GM23338 (cell line): Measurements from ENCODE around the gene AKT1S1. TPM values are rescaled to one million over a fixed set of nuclear protein-coding genes. Genes with fewer than 3 reads are reported as not detected.

ENCODE experiments used
- ATAC-seq: fragments of 200-7000 bp; cut with Tn5 transposase; 3 replicates; pipeline ENCODE4 v1.9.1; 2020
- DNase-seq: peaks from one replicate; pipeline ENCODE4 v3.0.0-alpha.2; 2015; ENCODE audit warnings: low spot score
- H2AFZ ChIP-seq: fragments of 200-600 bp; sonication (generic); 2 replicates; pipeline ENCODE4 v1.8.0; 2016; ENCODE audit warnings: antibody characterized with exemption, mild to moderate bottlenecking, moderate library complexity
- H3F3A ChIP-seq: fragments of 200-600 bp; sonication (generic); replicated peaks from 2 replicates; pipeline ENCODE4 v1.8.0; 2017; ENCODE audit warnings: antibody characterized with exemption, mixed run types, low read depth
- H3K27ac ChIP-seq: fragments of 200-600 bp; sonication (generic); 2 replicates; pipeline ENCODE4 v1.6.1; 2016; ENCODE audit warnings: low read depth
- H3K27me3 ChIP-seq: fragments of 200-600 bp; sonication (generic); 2 replicates; pipeline ENCODE4 v1.8.0; 2016; ENCODE audit warnings: mild to moderate bottlenecking, mixed run types, moderate library complexity; ENCODE audit not compliant: insufficient read depth
- H3K36me3 ChIP-seq: fragments of 200-600 bp; sonication (generic); 2 replicates; pipeline ENCODE4 v1.8.0; 2016; ENCODE audit warnings: mild to moderate bottlenecking; ENCODE audit not compliant: insufficient read depth
- H3K4me1 ChIP-seq: fragments of 200-600 bp; sonication (generic); 2 replicates; pipeline ENCODE4 v1.8.0; 2016; ENCODE audit warnings: mild to moderate bottlenecking, moderate library complexity; ENCODE audit not compliant: insufficient read depth
- H3K4me2 ChIP-seq: fragments of 200-600 bp; sonication (generic); 2 replicates; pipeline ENCODE4 v1.7.1; 2017; ENCODE audit warnings: mixed run types
- H3K4me3 ChIP-seq: fragments of 200-600 bp; sonication (generic); 2 replicates; pipeline ENCODE4 v1.6.1; 2016; ENCODE audit warnings: mixed run types
- H3K79me2 ChIP-seq: fragments of 200-600 bp; sonication (generic); replicated peaks from 2 replicates; pipeline ENCODE4 v1.8.0; 2017; ENCODE audit warnings: mild to moderate bottlenecking; ENCODE audit not compliant: insufficient read depth
- H3K9me2 ChIP-seq: fragments of 200-600 bp; sonication (generic); 2 replicates; pipeline ENCODE4 v1.8.0; 2017; ENCODE audit not compliant: insufficient read depth
- H4K20me1 ChIP-seq: fragments of 200-600 bp; sonication (generic); replicated peaks from 2 replicates; pipeline ENCODE4 v1.8.0; 2017; ENCODE audit warnings: mild to moderate bottlenecking; ENCODE audit not compliant: insufficient read depth
- H3K27ac Mint-ChIP-seq: 2 replicates; pipeline ENCODE4 v1.8.0; 2020; ENCODE audit warnings: inconsistent platforms, mild to moderate bottlenecking, moderate library complexity, mixed read lengths
- H3K27me3 Mint-ChIP-seq: 3 replicates; pipeline ENCODE4 v1.8.0; 2022; ENCODE audit warnings: low read depth, mild to moderate bottlenecking, moderate library complexity, mixed read lengths, inconsistent platforms; ENCODE audit not compliant: insufficient read depth, poor library complexity
- H3K36me3 Mint-ChIP-seq: 3 replicates; pipeline ENCODE4 v1.8.0; 2021; ENCODE audit warnings: low read depth, mild to moderate bottlenecking, inconsistent platforms, moderate library complexity, mixed read lengths
- H3K4me1 Mint-ChIP-seq: 3 replicates; pipeline ENCODE4 v1.8.0; 2020; ENCODE audit warnings: mild to moderate bottlenecking, inconsistent platforms, mixed read lengths
- H3K4me3 Mint-ChIP-seq: 3 replicates; pipeline ENCODE4 v1.8.0; 2021; ENCODE audit warnings: moderate library complexity, mild to moderate bottlenecking, inconsistent platforms, mixed read lengths
- H3K9me3 Mint-ChIP-seq: 3 replicates; pipeline ENCODE4 v1.8.0; 2020; ENCODE audit warnings: moderate library complexity, mild to moderate bottlenecking, inconsistent platforms, mixed read lengths
- CREB1 ChIP-seq: fragments of 250-450 bp; sonication (Bioruptor Pico); IDR thresholded peaks from 2 replicates; pipeline ENCODE4 v1.5.0; 2020; ENCODE audit warnings: low read depth, mild to moderate bottlenecking, moderate library complexity
- CTCF ChIP-seq, 2 experiments: fragments of 200-600 bp in 1 of 2; sonication (generic) in 1 of 2; conservative IDR thresholded peaks; 2 replicates each; pipeline versions ENCODE4 v1.5.1 to v1.6.1; 2016 to 2017; ENCODE audit warnings: antibody characterized with exemption in 2 of 2, low read depth in 2 of 2, mild to moderate bottlenecking in 2 of 2, moderate library complexity in 1 of 2
- ETS1 ChIP-seq: IDR thresholded peaks from 2 replicates; pipeline ENCODE4 v1.6.1; 2016; ENCODE audit warnings: antibody characterized with exemption
- NANOG ChIP-seq: IDR thresholded peaks from 2 replicates; pipeline ENCODE4 v1.6.1; 2016; ENCODE audit warnings: antibody characterized with exemption, borderline replicate concordance
- STAT1 ChIP-seq: IDR thresholded peaks from one replicate; pipeline ENCODE4 v1.6.1; 2016; ENCODE audit warnings: antibody characterized with exemption; ENCODE audit not compliant: unreplicated experiment
- ZNF114 ChIP-seq: fragments of 250-450 bp; sonication (Bioruptor Pico); IDR thresholded peaks from 2 replicates; pipeline ENCODE4 v1.5.0; 2020; ENCODE audit warnings: mild to moderate bottlenecking, moderate library complexity
- polyA plus RNA-seq: library from polyadenylated mRNA; unstranded; fragments of >200 nt; fragmentation: Nextera tagmentation; extraction: Ambion mirVana; gene quantifications from 2 replicates; pipeline ENCODE4 v1.2.1, GENCODE V29; 2016
- total RNA-seq: library from RNA; depleted of rRNA; stranded (reverse); fragments of >200 nt; shearing (Covaris generic); gene quantifications from 2 replicates; pipeline ENCODE4 v1.2.3, GENCODE V29; 2014

AKT1S1 gene
- total and polyA plus RNA-seq, 2 experiments from 2014 or later: 21.5 to 28.6 TPM

GRCh38 chr19:49920624-49921363, 43.6 kb upstream of the AKT1S1 start (continued):
- TF ChIP-seq CTCF (conservative IDR thresholded peaks at IDR 0.05; ENCODE audit: low read depth in 2 of 2): no peak
- no peak for TF ChIP-seq ZNF114 (CRISPR knock-in tag)
- no peak for TF ChIP-seq ETS1

- peaks cover 35% of the 10 kb centered on the region for H3K4me1 Mint-ChIP-seq
- Histone ChIP-seq H3K9me2 (no peaks in the 10 kb centered on the region), H3K27me3 (no peaks in the 10 kb centered on the region), H3F3A (0 out of 2 replicates have a peak, but pooled peaks cover 15% of the 10 kb centered on the region), H4K20me1 (peaks cover 74% of the 10 kb centered on the region), H3K79me2 (peaks cover 92% of the 10 kb centered on the region), H3K36me3 (peaks cover 7% of the 10 kb centered on the region; the same call in 1 of the 2 replicates), H3K4me1 (peaks cover 5% of the 10 kb centered on the region; the same call in 1 of the 2 replicates), H3K4me2 (no peak overlapping the region), H3K27ac (no peak overlapping the region), H3K4me3 (no peak overlapping the region), H2AFZ (no peak overlapping the region)
- peaks cover 5% of the 10 kb centered on the region for H3K9me3 Mint-ChIP-seq
- TF ChIP-seq STAT1 (no peak), CREB1 (CRISPR knock-in tag) (no peak)
- no peak for DNase-seq
- no peak overlapping the region for H3K4me3 Mint-ChIP-seq
- H3K27ac Mint-ChIP-seq: no peak overlapping the region
- H3K27me3 Mint-ChIP-seq: peaks cover 28% of the 10 kb centered on the region
- H3K36me3 Mint-ChIP-seq: peaks cover 81% of the 10 kb centered on the region
- ATAC-seq: no peak
Observed at GRCh38 chr19:49918089-49918488, 40.9 kb upstream of the AKT1S1 start.

GRCh38 chr19:49916839-49917733, 39.9 kb upstream of the AKT1S1 start:
- peak; percentile 45 for ATAC-seq
- Histone ChIP-seq H3K36me3 (peaks cover 7% of the 10 kb centered on the region; the same call in 1 of the 2 replicates), H4K20me1 (peaks cover 74% of the 10 kb centered on the region)

More at GRCh38 chr19:49916839-49917733, 39.9 kb upstream of the AKT1S1 start:
- Histone ChIP-seq H3K79me2 (peaks cover 84% of the 10 kb centered on the region), H3K27ac (no peak overlapping the region), H3K9me2 (no peaks in the 10 kb centered on the region), H3K4me3 (no peak overlapping the region), H3F3A (0 out of 2 replicates have a peak, but pooled peaks cover 15% of the 10 kb centered on the region), H3K27me3 (no peaks in the 10 kb centered on the region), H2AFZ (no peak overlapping the region), H3K4me1 (peaks cover 2% of the 10 kb centered on the region; the same call in 1 of the 2 replicates), H3K4me2 (no peak overlapping the region)
- H3K27ac Mint-ChIP-seq: peak overlapping the region; percentile 52; the same call in 1 of the 2 replicates
- H3K27me3 Mint-ChIP-seq: peaks cover 29% of the 10 kb centered on the region
- peak; percentile 66 for DNase-seq
- peaks cover 26% of the 10 kb centered on the region for H3K4me1 Mint-ChIP-seq
- TF ChIP-seq NANOG (no peak), CTCF (conservative IDR thresholded peaks at IDR 0.05; ENCODE audit: low read depth in 2 of 2) (peak; percentile 56 to 59)
- peaks cover 82% of the 10 kb centered on the region for H3K36me3 Mint-ChIP-seq
- H3K9me3 Mint-ChIP-seq: peaks cover 5% of the 10 kb centered on the region
- H3K4me3 Mint-ChIP-seq: no peak overlapping the region
